HEK293 (cell line): ENCODE data around the gene KIAA1755.

Experiments used
- CTCF ChIA-PET: fragments of 350-600 bp; formaldehyde crosslinking; extraction: SDS; loops from one replicate; lab custom pipeline; 2021; ENCODE audit warnings: antibody characterized with exemption; lab: Yijun Ruan, JAX
- POLR2A ChIA-PET: fragments of 300-600 bp; formaldehyde crosslinking; extraction: SDS; loops from one replicate; lab custom pipeline; 2020; ENCODE audit warnings: antibody characterized with exemption, inconsistent platforms; lab: Yijun Ruan, JAX
- H3K27ac ChIP-seq: fragments of 200-500 bp; sonication (Bioruptor generic); 2 replicates; pipeline ENCODE4 v1.5.1; 2014; ENCODE audit warnings: low read depth, low read length, control low read depth, inconsistent platforms; ENCODE audit errors: extremely low read depth
- H3K36me3 ChIP-seq, 2 experiments: fragments of 200-500 bp in 1 of 2; sonication (Bioruptor generic) in 1 of 2; 1 replicate in 1 of 2; 2 replicates in 1 of 2; pipeline ENCODE4 v1.5.1; 2014 to 2017; ENCODE audit warnings: inconsistent platforms in 2 of 2, low read length in 2 of 2; ENCODE audit not compliant: control insufficient read depth in 2 of 2, insufficient read depth in 1 of 2
- H3K4me1 ChIP-seq: fragments of 200-500 bp; sonication (Bioruptor generic); 2 replicates; pipeline ENCODE4 v1.5.1; 2014; ENCODE audit warnings: mild to moderate bottlenecking, low read length, inconsistent platforms; ENCODE audit not compliant: control insufficient read depth, insufficient read depth
- H3K4me3 ChIP-seq: 2 replicates; pipeline ENCODE4 v1.5.1; 2011; ENCODE audit warnings: low read depth, mild to moderate bottlenecking, control low read depth, low read length, moderate library complexity
- H3K9me3 ChIP-seq: fragments of 200-500 bp; sonication (Bioruptor generic); 2 replicates; pipeline ENCODE4 v1.5.1; 2014; ENCODE audit warnings: low read depth, low read length, inconsistent platforms; ENCODE audit not compliant: control insufficient read depth, insufficient read depth
- GFI1B ChIP-seq: fragments of 450-650 bp; formaldehyde crosslinking; IDR thresholded peaks from 2 replicates; pipeline ENCODE4 v1.5.1; 2016; ENCODE audit warnings: missing biosample characterization, missing genetic modification characterization
- IKZF3 ChIP-seq: fragments of 450-650 bp; IDR thresholded peaks from 2 replicates; pipeline ENCODE4 v1.5.0; 2018; ENCODE audit warnings: missing biosample characterization, mild to moderate bottlenecking, missing genetic modification characterization, moderate library complexity
- KLF10 ChIP-seq: fragments of 450-650 bp; IDR thresholded peaks from 2 replicates; pipeline ENCODE4 v1.5.1; 2018; ENCODE audit warnings: missing biosample characterization, mild to moderate bottlenecking, missing genetic modification characterization
- MEIS1 ChIP-seq: sonication (generic); formaldehyde crosslinking; IDR thresholded peaks from 2 replicates; pipeline ENCODE4 v1.8.1; 2022; ENCODE audit warnings: missing genetic modification reagents, mild to moderate bottlenecking, borderline replicate concordance
- SETDB1 ChIP-seq: IDR thresholded peaks from one replicate; pipeline ENCODE4 v1.6.1; 2017; ENCODE audit warnings: mild to moderate bottlenecking, low read length, moderate library complexity, mixed read lengths; ENCODE audit not compliant: insufficient read length
- SP7 ChIP-seq: fragments of 450-650 bp; formaldehyde crosslinking; IDR thresholded peaks from 2 replicates; pipeline ENCODE4 v1.5.1; 2016; ENCODE audit warnings: missing biosample characterization, missing genetic modification characterization
- WT1 ChIP-seq: fragments of 450-650 bp; formaldehyde crosslinking; IDR thresholded peaks from 2 replicates; pipeline ENCODE4 v1.5.1; 2016; ENCODE audit warnings: missing biosample characterization, missing genetic modification characterization
- ZBTB49 ChIP-seq: fragments of 450-650 bp; formaldehyde crosslinking; IDR thresholded peaks from 2 replicates; pipeline ENCODE4 v1.5.1; 2016; ENCODE audit warnings: missing biosample characterization, missing genetic modification characterization, low read depth
- ZEB2 ChIP-seq: fragments of 450-650 bp; formaldehyde crosslinking; IDR thresholded peaks from 2 replicates; pipeline ENCODE4 v1.5.1; 2016; ENCODE audit warnings: missing biosample characterization, missing genetic modification characterization
- ZNF184 ChIP-seq: fragments of 450-650 bp; IDR thresholded peaks from 2 replicates; pipeline ENCODE4 v1.5.1; 2018; ENCODE audit warnings: missing biosample characterization, mild to moderate bottlenecking, missing genetic modification characterization
- ZNF221 ChIP-seq: fragments of 450-650 bp; formaldehyde crosslinking; IDR thresholded peaks from 2 replicates; pipeline ENCODE4 v1.5.1; 2017; ENCODE audit warnings: missing biosample characterization, missing genetic modification characterization, borderline replicate concordance
- ZNF274 ChIP-seq, 2 experiments: fragments of 200-500 bp in 1 of 2; fragments of 450-650 bp in 1 of 2; sonication (Bioruptor generic) in 1 of 2; formaldehyde crosslinking in 1 of 2; IDR thresholded peaks; 2 replicates each; pipeline versions ENCODE4 v1.5.1 to v1.6.1; 2014 to 2016; ENCODE audit warnings: borderline replicate concordance in 1 of 2, inconsistent platforms in 1 of 2, low read length in 1 of 2, missing biosample characterization in 1 of 2, missing genetic modification characterization in 1 of 2
- ZNF391 ChIP-seq: fragments of 450-650 bp; formaldehyde crosslinking; IDR thresholded peaks from 2 replicates; pipeline ENCODE4 v1.5.1; 2016; ENCODE audit warnings: low read depth, missing biosample characterization, missing genetic modification characterization, borderline replicate concordance
- ZNF549 ChIP-seq: fragments of 450-650 bp; IDR thresholded peaks from 2 replicates; pipeline ENCODE4 v1.5.1; 2018; ENCODE audit warnings: missing biosample characterization, missing genetic modification characterization, mild to moderate bottlenecking, inconsistent platforms, moderate library complexity
- ZNF558 ChIP-seq: fragments of 450-650 bp; formaldehyde crosslinking; IDR thresholded peaks from 2 replicates; pipeline ENCODE4 v1.5.1; 2016; ENCODE audit warnings: missing biosample characterization, missing genetic modification characterization
- ZNF580 ChIP-seq: fragments of 450-650 bp; formaldehyde crosslinking; IDR thresholded peaks from 2 replicates; pipeline ENCODE4 v1.5.1; 2016; ENCODE audit warnings: missing biosample characterization, missing genetic modification characterization
- ZNF629 ChIP-seq: fragments of 450-650 bp; formaldehyde crosslinking; IDR thresholded peaks from 2 replicates; pipeline ENCODE4 v1.5.1; 2017; ENCODE audit warnings: missing biosample characterization, missing genetic modification characterization
- ZNF747 ChIP-seq: fragments of 450-650 bp; formaldehyde crosslinking; IDR thresholded peaks from 2 replicates; pipeline ENCODE4 v1.5.1; 2016; ENCODE audit warnings: missing biosample characterization, missing genetic modification characterization
- ZNF768 ChIP-seq: fragments of 450-650 bp; formaldehyde crosslinking; IDR thresholded peaks from 2 replicates; pipeline ENCODE4 v1.5.1; 2018; ENCODE audit warnings: missing biosample characterization, mild to moderate bottlenecking, missing genetic modification characterization

KIAA1755 gene

GRCh38 chr20:38164069-38164468 is 96.5 kb downstream of the KIAA1755 start (continued):
- no peak for TF ChIP-seq ZNF768 (tag by site-specific recombination)
- TF ChIP-seq ZNF549 (tag by site-specific recombination), result no peak
- TF ChIP-seq ZNF391 (tag by site-specific recombination), result no peak
- TF ChIP-seq WT1, result no peak
- no peak for TF ChIP-seq MEIS1 (CRISPR knock-in tag)
- TF ChIP-seq SETDB1, result no peak
- no peak for TF ChIP-seq IKZF3 (tag by site-specific recombination)
- TF ChIP-seq KLF10, result no peak

GRCh38 chr20:38162878-38163875 is 97.4 kb downstream of the KIAA1755 start:
- POLR2A ChIA-PET, result no interaction called here
- CTCF ChIA-PET, result interaction anchor here (0.6 to 4.9 kb wide), 8 partner anchors 11 to 860 kb away, joined by 3 to 49 read pairs (median 8); no protein-coding TSS in a partner anchor
- TF ChIP-seq ZNF747 (tag by site-specific recombination) (no peak), ZNF768 (tag by site-specific recombination) (0 out of 2 replicates have a peak, but pooled peaks have one; percentile 8)
- H3K36me3 ChIP-seq, result no peaks in the 10 kb centered on the region
- no peak overlapping the region for H3K27ac ChIP-seq
- no peaks in the 10 kb centered on the region for H3K4me1 ChIP-seq
- H3K4me3 ChIP-seq, result no peak overlapping the region
- no peaks in the 10 kb centered on the region for H3K9me3 ChIP-seq

GRCh38 chr20:38162149-38162548 is 98.4 kb downstream of the KIAA1755 start:
- no peak overlapping the region for H3K4me3 ChIP-seq
- no peak overlapping the region for H3K27ac ChIP-seq
- TF ChIP-seq SP7, result no peak
- TF ChIP-seq ZNF580 (tag by site-specific recombination), result no peak
- no peak for TF ChIP-seq ZBTB49 (tag by site-specific recombination)
- TF ChIP-seq ZEB2 (tag by site-specific recombination), result no peak
- no peak for TF ChIP-seq GFI1B (tag by site-specific recombination)
- TF ChIP-seq ZNF629 (tag by site-specific recombination), result no peak
- no peak for TF ChIP-seq ZNF274 (IDR thresholded peaks at IDR 0.05; ENCODE audit: low read length)
- no peak for TF ChIP-seq ZNF274 (tag by site-specific recombination; IDR thresholded peaks at IDR 0.05; ENCODE audit: borderline replicate concordance)
- TF ChIP-seq ZNF221 (tag by site-specific recombination), result no peak
- no peak for TF ChIP-seq ZNF558 (tag by site-specific recombination)
- no peak for TF ChIP-seq ZNF184 (tag by site-specific recombination)
- no peaks in the 10 kb centered on the region for H3K36me3 ChIP-seq
- CTCF ChIA-PET, result interaction anchor here (0.5 to 3.2 kb wide), 5 partner anchors 9 to 204 kb away, joined by 3 to 9 read pairs (median 4); no protein-coding TSS in a partner anchor
- no peaks in the 10 kb centered on the region for H3K9me3 ChIP-seq
- no peaks in the 10 kb centered on the region for H3K4me1 ChIP-seq
- POLR2A ChIA-PET, result no interaction called here
